ENCODE measurements around the gene SEMA3A.

Gene SEMA3A

GRCh38 chr7:84145892-84146291, 48.7 kb downstream of the SEMA3A start:
- DNase-seq (ENCODE audit: low read depth), result no peak
- TF ChIP-seq, protein P1, sequence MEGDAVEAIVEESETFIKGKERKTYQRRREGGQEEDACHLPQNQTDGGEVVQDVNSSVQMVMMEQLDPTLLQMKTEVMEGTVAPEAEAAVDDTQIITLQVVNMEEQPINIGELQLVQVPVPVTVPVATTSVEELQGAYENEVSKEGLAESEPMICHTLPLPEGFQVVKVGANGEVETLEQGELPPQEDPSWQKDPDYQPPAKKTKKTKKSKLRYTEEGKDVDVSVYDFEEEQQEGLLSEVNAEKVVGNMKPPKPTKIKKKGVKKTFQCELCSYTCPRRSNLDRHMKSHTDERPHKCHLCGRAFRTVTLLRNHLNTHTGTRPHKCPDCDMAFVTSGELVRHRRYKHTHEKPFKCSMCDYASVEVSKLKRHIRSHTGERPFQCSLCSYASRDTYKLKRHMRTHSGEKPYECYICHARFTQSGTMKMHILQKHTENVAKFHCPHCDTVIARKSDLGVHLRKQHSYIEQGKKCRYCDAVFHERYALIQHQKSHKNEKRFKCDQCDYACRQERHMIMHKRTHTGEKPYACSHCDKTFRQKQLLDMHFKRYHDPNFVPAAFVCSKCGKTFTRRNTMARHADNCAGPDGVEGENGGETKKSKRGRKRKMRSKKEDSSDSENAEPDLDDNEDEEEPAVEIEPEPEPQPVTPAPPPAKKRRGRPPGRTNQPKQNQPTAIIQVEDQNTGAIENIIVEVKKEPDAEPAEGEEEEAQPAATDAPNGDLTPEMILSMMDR (conservative IDR thresholded peaks at IDR 0.05; ENCODE audit: control insufficient read depth, insufficient read depth, low read depth, low read length), result no peak
- H3K4me3 ChIP-seq (ENCODE audit: control insufficient read depth, low read depth, low read length), result no peak overlapping the region

GRCh38 chr7:84144935-84145334, 49.7 kb downstream of the SEMA3A start:
- H3K4me3 ChIP-seq (ENCODE audit: control insufficient read depth, low read depth, low read length), result no peak overlapping the region
- no peak for DNase-seq (ENCODE audit: low read depth)
- TF ChIP-seq, protein P1 (conservative IDR thresholded peaks at IDR 0.05; ENCODE audit: control insufficient read depth, insufficient read depth, low read depth, low read length), result no peak

GRCh38 chr7:84144480-84144879, 50.1 kb downstream of the SEMA3A start:
- TF ChIP-seq, protein P1 (conservative IDR thresholded peaks at IDR 0.05; ENCODE audit: control insufficient read depth, insufficient read depth, low read depth, low read length), result no peak
- no peak for DNase-seq (ENCODE audit: low read depth)
- H3K4me3 ChIP-seq (ENCODE audit: control insufficient read depth, low read depth, low read length), result no peak overlapping the region

GRCh38 chr7:84142726-84143125, 51.9 kb downstream of the SEMA3A start:
- DNase-seq (ENCODE audit: low read depth), result no peak
- TF ChIP-seq, protein P1 (conservative IDR thresholded peaks at IDR 0.05; ENCODE audit: control insufficient read depth, insufficient read depth, low read depth, low read length), result no peak
- H3K4me3 ChIP-seq (ENCODE audit: control insufficient read depth, low read depth, low read length), result no peak overlapping the region

DNA sequence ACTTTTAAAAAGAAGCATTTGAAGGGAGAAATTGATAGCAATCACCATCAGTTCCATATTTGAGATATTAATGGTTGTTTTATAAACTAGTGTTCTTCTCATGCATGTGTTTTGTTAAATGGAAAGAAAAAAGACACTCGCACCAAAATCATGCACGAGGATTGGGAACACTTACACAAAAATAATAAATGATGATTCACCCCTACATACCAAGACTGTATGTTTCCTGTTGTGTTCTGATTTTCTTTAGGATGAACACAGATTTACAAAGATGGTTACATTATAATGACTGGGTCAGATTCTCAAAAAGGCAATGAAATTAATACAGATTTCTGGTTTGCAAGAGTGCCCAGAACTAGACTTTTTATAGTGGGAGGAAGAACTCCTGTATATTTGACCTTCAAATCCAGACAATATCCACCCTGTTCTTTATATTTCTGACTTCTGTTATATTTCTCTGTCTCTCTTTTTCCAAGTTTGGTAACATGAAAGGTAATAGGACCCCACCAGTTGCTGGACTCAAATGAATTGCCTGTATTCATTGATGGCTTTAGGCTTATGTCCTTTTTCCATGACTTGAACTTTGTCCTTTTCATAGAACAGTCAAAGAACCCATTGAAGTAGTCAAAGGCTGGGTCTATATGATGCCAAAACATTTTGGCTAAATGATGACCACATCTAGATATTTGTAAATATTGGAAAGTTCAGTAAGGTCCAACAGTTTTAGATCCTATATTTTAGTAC, 54.4 kb downstream of the SEMA3A start:
- DNase-seq (ENCODE audit: low read depth), result peak; percentile 32
- TF ChIP-seq, protein P1 (conservative IDR thresholded peaks at IDR 0.05; ENCODE audit: control insufficient read depth, insufficient read depth, low read depth, low read length), result no peak
- no peak overlapping the region for H3K4me3 ChIP-seq (ENCODE audit: control insufficient read depth, low read depth, low read length)

DNA sequence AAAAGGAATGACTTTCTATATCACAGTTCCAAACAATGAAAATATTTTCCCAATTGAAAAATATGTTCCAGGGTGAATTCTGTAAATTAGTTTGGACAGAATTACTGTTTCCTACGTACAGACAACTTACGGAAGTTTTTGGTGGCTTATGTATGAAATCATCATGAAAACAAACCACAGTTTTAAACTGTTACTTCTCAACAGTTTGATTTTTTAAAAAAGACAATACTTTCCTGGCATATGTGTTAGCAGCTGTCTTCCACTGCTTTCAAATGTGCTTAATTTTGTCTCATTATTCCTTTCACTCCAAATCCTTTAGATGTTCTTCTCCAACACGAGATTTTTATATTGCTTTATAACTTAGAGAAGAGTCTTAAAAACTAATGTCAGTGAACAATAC, 56.2 kb downstream of the SEMA3A start:
- DNase-seq (ENCODE audit: low read depth), result no peak
- H3K4me3 ChIP-seq (ENCODE audit: control insufficient read depth, low read depth, low read length), result no peak overlapping the region
- TF ChIP-seq, protein P1 (conservative IDR thresholded peaks at IDR 0.05; ENCODE audit: control insufficient read depth, insufficient read depth, low read depth, low read length), result no peak

Measured in fibroblast of mammary gland (primary cell).